ENCODE results near the gene TTLL13.

DNA sequence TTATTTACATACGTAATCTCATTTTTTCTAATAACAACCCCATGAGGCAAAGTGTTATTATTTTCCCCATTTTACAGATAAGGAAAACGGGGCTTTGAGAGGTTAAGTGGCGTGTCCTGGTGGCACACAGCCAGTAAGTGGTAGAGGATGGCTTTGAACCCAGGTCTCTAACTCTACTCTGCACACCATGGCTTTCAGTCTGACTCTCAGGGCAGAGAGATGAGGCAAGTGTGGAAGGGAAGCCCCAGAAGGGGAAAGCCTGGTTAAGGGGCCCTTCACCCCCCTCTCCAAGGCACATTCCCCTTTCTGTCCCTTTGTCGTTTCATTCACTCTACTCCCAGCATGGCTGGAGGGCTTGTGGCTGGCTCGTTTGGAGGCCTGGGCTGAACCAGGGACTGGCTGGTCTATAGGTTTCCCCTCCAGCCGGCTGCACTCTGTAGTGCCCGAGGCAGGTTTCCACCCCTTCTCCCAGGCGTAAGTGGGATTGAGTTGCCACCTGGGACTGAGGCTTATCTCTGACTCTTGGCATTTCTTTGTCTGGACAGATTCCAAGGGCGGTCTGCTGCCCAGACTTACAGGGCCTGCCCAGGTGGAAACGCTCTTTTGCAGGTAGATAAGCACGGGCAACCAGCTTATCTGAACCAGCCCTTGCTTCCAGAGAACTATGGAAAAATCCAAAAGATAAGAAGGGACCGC is 36.1 kb upstream of the TTLL13 start:
- TF ChIP-seq, protein P1, sequence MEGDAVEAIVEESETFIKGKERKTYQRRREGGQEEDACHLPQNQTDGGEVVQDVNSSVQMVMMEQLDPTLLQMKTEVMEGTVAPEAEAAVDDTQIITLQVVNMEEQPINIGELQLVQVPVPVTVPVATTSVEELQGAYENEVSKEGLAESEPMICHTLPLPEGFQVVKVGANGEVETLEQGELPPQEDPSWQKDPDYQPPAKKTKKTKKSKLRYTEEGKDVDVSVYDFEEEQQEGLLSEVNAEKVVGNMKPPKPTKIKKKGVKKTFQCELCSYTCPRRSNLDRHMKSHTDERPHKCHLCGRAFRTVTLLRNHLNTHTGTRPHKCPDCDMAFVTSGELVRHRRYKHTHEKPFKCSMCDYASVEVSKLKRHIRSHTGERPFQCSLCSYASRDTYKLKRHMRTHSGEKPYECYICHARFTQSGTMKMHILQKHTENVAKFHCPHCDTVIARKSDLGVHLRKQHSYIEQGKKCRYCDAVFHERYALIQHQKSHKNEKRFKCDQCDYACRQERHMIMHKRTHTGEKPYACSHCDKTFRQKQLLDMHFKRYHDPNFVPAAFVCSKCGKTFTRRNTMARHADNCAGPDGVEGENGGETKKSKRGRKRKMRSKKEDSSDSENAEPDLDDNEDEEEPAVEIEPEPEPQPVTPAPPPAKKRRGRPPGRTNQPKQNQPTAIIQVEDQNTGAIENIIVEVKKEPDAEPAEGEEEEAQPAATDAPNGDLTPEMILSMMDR (conservative IDR thresholded peaks at IDR 0.05; ENCODE audit: low read length), result no peak
- no peak for TF ChIP-seq EZH2phosphoT487 (IDR thresholded peaks at IDR 0.05; ENCODE audit: borderline replicate concordance, low read depth, low read length)

Measured in OCI-LY7 (cell line).